Endothelial cell of umbilical vein (primary cell): ENCODE results near the gene KCNK13. TPM values are rescaled to one million over a fixed set of nuclear protein-coding genes. Genes with fewer than 3 reads are reported as not detected.

Experiments used
- BruUV-seq: library from RNA; stranded (reverse); fragments of 400-500 nt; replicated peaks from 2 replicates; lab custom pipeline; 2021; lab: Mats Ljungman, UMichigan
- CTCF ChIA-PET: fragments of 300-600, 350-600 bp; sonication (Branson Sonifier 250); formaldehyde crosslinking; loops from one replicate; lab custom pipeline; 2021; ENCODE audit warnings: antibody characterized with exemption, inconsistent platforms; lab: Charles Lee
- POLR2A ChIA-PET: fragments of 300-600, 350-600 bp; sonication (Branson Sonifier 250); formaldehyde crosslinking; loops from one replicate; lab custom pipeline; 2021; ENCODE audit warnings: antibody characterized with exemption, inconsistent platforms; lab: Charles Lee
- DNase-seq: peaks from one replicate; pipeline ENCODE4 v3.0.0-alpha.2; 2011; ENCODE audit warnings: low read depth, low spot score
- FAIRE-seq: peaks from 2 replicates; lab custom pipeline; 2011; peaks lifted over from hg19 to GRCh38; lab: Jason Lieb, UNC
- H2AFZ ChIP-seq: 2 replicates; pipeline ENCODE4 v1.6.0; 2012; ENCODE audit warnings: low read depth, low read length, control low read depth, inconsistent platforms
- H3K27ac ChIP-seq: 2 replicates; pipeline ENCODE4 v1.5.1; 2011; ENCODE audit warnings: low read depth, mild to moderate bottlenecking, control low read depth, low read length, moderate library complexity; ENCODE audit not compliant: insufficient read depth
- H3K27me3 ChIP-seq, 2 experiments: 2 replicates each; pipeline versions ENCODE4 v1.6.0 to v1.6.1; 2011; ENCODE audit warnings: low read length in 2 of 2, mixed read lengths in 1 of 2; ENCODE audit not compliant: control insufficient read depth in 2 of 2, insufficient read depth in 2 of 2
- H3K36me3 ChIP-seq, 2 experiments: 2 replicates in 1 of 2; 3 replicates in 1 of 2; pipeline ENCODE4 v1.5.1; 2011; ENCODE audit warnings: low read length in 2 of 2, mild to moderate bottlenecking in 1 of 2, moderate library complexity in 1 of 2; ENCODE audit not compliant: control insufficient read depth in 2 of 2, insufficient read depth in 2 of 2; ENCODE audit errors: extremely low read depth in 1 of 2
- H3K4me1 ChIP-seq: 3 replicates; pipeline ENCODE4 v1.5.1; 2011; ENCODE audit warnings: mild to moderate bottlenecking, low read length; ENCODE audit not compliant: control insufficient read depth, insufficient read depth; ENCODE audit errors: extremely low read depth
- H3K4me2 ChIP-seq: 2 replicates; pipeline ENCODE4 v1.6.1; 2011; ENCODE audit warnings: low read length, control low read depth, mixed read lengths; ENCODE audit not compliant: insufficient read depth
- H3K4me3 ChIP-seq, 3 experiments: fragments of 200-600 bp in 1 of 3; sonication (generic), shearing (Covaris generic) in 1 of 3; replicated peaks in 1 of 3; 2 replicates each; pipeline ENCODE4 v1.5.1; 2011 to 2016; ENCODE audit warnings: control low read depth in 3 of 3, low read length in 3 of 3, mild to moderate bottlenecking in 2 of 3, inconsistent platforms in 1 of 3, low read depth in 1 of 3, moderate library complexity in 1 of 3; ENCODE audit not compliant: insufficient read depth in 1 of 3
- H3K79me2 ChIP-seq: 2 replicates; pipeline ENCODE4 v1.6.0; 2012; ENCODE audit warnings: low read length, inconsistent platforms; ENCODE audit not compliant: control insufficient read depth, insufficient read depth
- H3K9ac ChIP-seq: replicated peaks from 2 replicates; pipeline ENCODE3; 2011; ENCODE audit warnings: low read length, control low read depth; ENCODE audit not compliant: insufficient read depth; ENCODE audit errors: extremely low read depth
- H3K9me1 ChIP-seq: replicated peaks from 3 replicates; pipeline ENCODE4 v1.6.0; 2011; ENCODE audit warnings: mild to moderate bottlenecking, low read length; ENCODE audit not compliant: control insufficient read depth, insufficient read depth; ENCODE audit errors: extremely low read depth
- H3K9me3 ChIP-seq: replicated peaks from 2 replicates; pipeline ENCODE4 v1.5.1; 2012; ENCODE audit warnings: low read length, inconsistent platforms; ENCODE audit not compliant: control insufficient read depth, insufficient read depth
- H4K20me1 ChIP-seq: replicated peaks from 2 replicates; pipeline ENCODE3; 2011; ENCODE audit warnings: mild to moderate bottlenecking, low read length; ENCODE audit not compliant: control insufficient read depth, insufficient read depth; ENCODE audit errors: extremely low read depth
- CTCF ChIP-seq, 2 donors: IDR thresholded peaks; 1 replicate in 1 of 2; 2 replicates in 1 of 2; pipeline ENCODE4 v1.5.1; 2011; ENCODE audit warnings: low read length in 2 of 2, mild to moderate bottlenecking in 2 of 2, moderate library complexity in 2 of 2, control low read depth in 1 of 2, inconsistent platforms in 1 of 2, low read depth in 1 of 2; ENCODE audit not compliant: insufficient read depth in 1 of 2; ENCODE audit errors: extremely low read depth in 1 of 2
- EZH2 ChIP-seq: IDR thresholded peaks from 2 replicates; pipeline ENCODE4 v1.6.1; 2012; ENCODE audit warnings: borderline replicate concordance, low read depth, mild to moderate bottlenecking, moderate library complexity, low read length, inconsistent platforms; ENCODE audit not compliant: severe bottlenecking
- FOS ChIP-seq: IDR thresholded peaks from 2 replicates; pipeline ENCODE4 v1.6.1; 2011; ENCODE audit warnings: mild to moderate bottlenecking, low read length, moderate library complexity, borderline replicate concordance; ENCODE audit not compliant: insufficient read depth
- GATA2 ChIP-seq: IDR thresholded peaks from 2 replicates; pipeline ENCODE4 v1.7.0; 2011; ENCODE audit warnings: low read depth, mild to moderate bottlenecking, moderate library complexity, mixed read lengths, low read length; ENCODE audit not compliant: insufficient read length, insufficient read depth
- JUN ChIP-seq: IDR thresholded peaks from 2 replicates; pipeline ENCODE4 v1.6.1; 2011; ENCODE audit warnings: borderline replicate concordance, low read depth; ENCODE audit not compliant: insufficient read length, insufficient read depth
- MAX ChIP-seq: IDR thresholded peaks from 2 replicates; pipeline ENCODE4 v1.6.1; 2011; ENCODE audit not compliant: insufficient read depth, insufficient read length
- MYC ChIP-seq: IDR thresholded peaks from one replicate; pipeline ENCODE4 v1.6.1; 2011; ENCODE audit warnings: mild to moderate bottlenecking, low read depth, low read length
- POLR2A ChIP-seq: IDR thresholded peaks from 2 replicates; pipeline ENCODE4 v1.6.1; 2012; ENCODE audit warnings: low read depth, mild to moderate bottlenecking, control low read depth, low read length
- POLR2AphosphoS5 ChIP-seq: IDR thresholded peaks from 2 replicates; pipeline ENCODE4 v1.6.1; 2012; ENCODE audit warnings: low read depth, mild to moderate bottlenecking, control low read depth, low read length, moderate library complexity; ENCODE audit not compliant: insufficient read depth
- dilution Hi-C: fragments of 300-500 bp; cut with MboI; formaldehyde crosslinking; loops from one replicate; pipeline ENCODE4 v1.15.0; 2019; ENCODE audit warnings: low sequenced_read_pairs; ENCODE audit not compliant: extremely low pct_ligation_motif_present
- intact Hi-C: fragments of 100-400 bp; cut with micrococcal nuclease; formaldehyde crosslinking; loops from one replicate; pipeline ENCODE4 v1.10.0; 2022
- polyA plus RNA-seq, 4 experiments: library from polyadenylated mRNA; depleted of rRNA in 3 of 4; stranded (reverse) in 3 of 4; unstranded in 1 of 4; fragments of >200 nt; gene quantifications; 2 replicates each; pipeline versions ENCODE4 v1.2.1 to v1.2.3, GENCODE V29; 2011 to 2012; ENCODE audit warnings: missing spikeins in 1 of 4
- total RNA-seq: library from RNA; stranded (reverse); gene quantifications from 2 replicates; pipeline ENCODE4 v1.2.3, GENCODE V29; 2021

Gene KCNK13
- total and polyA plus RNA-seq, 2 donors (not counting 3 experiments of a cell fraction or from before 2014, with no cell fraction given): not detected

- intact Hi-C loops: no loop called here
- dilution Hi-C loops: no loop called here
- no peak overlapping the region for H3K4me3 ChIP-seq
- FAIRE-seq (no peak), DNase-seq (no peak)
- no peaks in the 10 kb centered on the region for H3K4me1 ChIP-seq
- H3K79me2 ChIP-seq: no peaks in the 10 kb centered on the region
- H3K36me3 ChIP-seq: no peaks in the 10 kb centered on the region
- H4K20me1 ChIP-seq: no peaks in the 10 kb centered on the region
- ChIA-PET CTCF (no interaction called here), POLR2A (no interaction called here)
- no peak overlapping the region for H3K4me2 ChIP-seq
- no peak overlapping the region for H3K9ac ChIP-seq
- BruUV-seq: no TSS peak
- no peak overlapping the region for H3K27ac ChIP-seq
- no peak overlapping the region for H2AFZ ChIP-seq
- peaks cover 4 to 9% of the 10 kb centered on the region in 2 experiments for H3K27me3 ChIP-seq
- no peaks in the 10 kb centered on the region for H3K9me1 ChIP-seq
- no peaks in the 10 kb centered on the region for H3K9me3 ChIP-seq
- no peak for TF ChIP-seq EZH2
- no peak for TF ChIP-seq MAX
- no peak for TF ChIP-seq MYC
- TF ChIP-seq CTCF (IDR thresholded peaks at IDR 0.05; ENCODE audit: extremely low read depth in 1 of 2, insufficient read depth in 1 of 2, low read depth in 1 of 2, low read length in 2 of 2): no peak
- TF ChIP-seq POLR2A: no peak
- TF ChIP-seq GATA2: no peak
- no peak for TF ChIP-seq JUN
- TF ChIP-seq POLR2AphosphoS5: no peak
- TF ChIP-seq FOS: no peak
Measured at GRCh38 chr14:90118027-90118426, 56.2 kb downstream of the KCNK13 start.
